Prostate gland (tissue), 2 donors: ENCODE measurements around the gene DNAL4.

Experiments
- CTCF ChIP-seq, 4 experiments: fragments of 200-600 bp in 2 of 4; fragments of 450-650 bp in 2 of 4; sonication (generic) in 2 of 4; IDR thresholded peaks; 1 replicate in 3 of 4; 2 replicates in 1 of 4; pipeline ENCODE4 v1.5.1; 2016 to 2019; ENCODE audit warnings: antibody characterized with exemption in 4 of 4, mild to moderate bottlenecking in 2 of 4, moderate library complexity in 2 of 4
- POLR2A ChIP-seq: fragments of 450-650 bp; IDR thresholded peaks from one replicate; pipeline ENCODE4 v1.6.1; 2016; ENCODE audit warnings: antibody characterized with exemption, mild to moderate bottlenecking
- POLR2AphosphoS5 ChIP-seq: sonication (generic); formaldehyde crosslinking; IDR thresholded peaks from one replicate; pipeline ENCODE4 v1.6.1; 2017; ENCODE audit warnings: antibody characterized with exemption

- TF ChIP-seq CTCF (IDR thresholded peaks at IDR 0.05): no peak
- TF ChIP-seq POLR2AphosphoS5: no peak
- no peak for TF ChIP-seq POLR2A
Measured at GRCh38 chr22:38830845-38831108, 36.8 kb upstream of the DNAL4 start.
